GM15510 (cell line): Measurements from ENCODE around the gene BAHD1.
A peak's percentile ranks its signal among the peaks of the same experiment; 100 is the strongest.

ENCODE experiments used
- POLR2A ChIP-seq: IDR thresholded peaks from 3 replicates; pipeline ENCODE4 v1.6.1; 2011; ENCODE audit warnings: borderline replicate concordance; ENCODE audit not compliant: insufficient read length; ENCODE audit errors: extremely low read depth

The BAHD1 gene

DNA sequence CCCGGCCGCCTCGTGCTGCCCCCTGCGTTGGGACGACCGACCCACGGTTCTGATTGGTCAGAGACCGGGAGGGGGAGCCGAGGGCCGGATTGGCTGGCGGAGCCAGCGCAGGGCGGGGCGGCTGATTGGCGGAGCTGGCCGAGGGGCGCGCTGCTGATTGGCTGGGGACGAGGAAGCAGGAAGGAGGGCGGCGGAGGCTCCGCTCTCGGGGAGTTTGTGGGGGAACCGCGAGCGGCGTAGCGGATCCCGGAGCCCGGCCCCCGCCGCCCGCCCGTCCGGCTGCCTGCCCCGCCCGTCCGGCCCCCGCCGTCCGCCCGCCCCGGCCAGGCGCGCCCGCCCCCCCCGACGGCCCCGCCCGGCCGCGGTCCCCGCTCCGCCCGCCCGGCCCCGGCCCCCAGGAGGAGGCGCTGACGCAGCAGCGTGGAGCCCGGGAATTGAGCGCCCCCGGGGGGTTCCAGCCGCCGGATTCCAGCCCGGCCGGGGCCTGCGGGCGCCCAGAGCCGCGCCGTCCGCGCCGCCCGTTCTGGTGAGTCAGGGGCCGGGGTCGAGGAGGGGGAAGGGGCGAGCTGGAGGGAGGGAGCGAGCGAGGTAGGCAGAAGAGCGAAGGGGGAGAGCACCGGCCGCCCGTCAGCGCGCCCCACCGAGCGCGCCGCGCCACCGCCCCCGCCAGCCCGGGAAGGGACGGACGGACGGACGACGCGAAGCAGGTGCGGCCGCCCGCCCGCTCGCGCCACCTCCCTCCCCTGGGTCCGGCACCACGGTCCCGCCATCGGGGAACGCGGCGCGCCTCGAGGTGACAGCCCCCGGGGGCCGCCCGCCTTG is at the start of gene BAHD1:
TSS of gene BAHD1 (plus strand) at position 211 of the 822 bp plus-strand sequence. CDS start 17,512 bp downstream, outside the sequence.
- peak; percentile 53 for TF ChIP-seq POLR2A

DNA sequence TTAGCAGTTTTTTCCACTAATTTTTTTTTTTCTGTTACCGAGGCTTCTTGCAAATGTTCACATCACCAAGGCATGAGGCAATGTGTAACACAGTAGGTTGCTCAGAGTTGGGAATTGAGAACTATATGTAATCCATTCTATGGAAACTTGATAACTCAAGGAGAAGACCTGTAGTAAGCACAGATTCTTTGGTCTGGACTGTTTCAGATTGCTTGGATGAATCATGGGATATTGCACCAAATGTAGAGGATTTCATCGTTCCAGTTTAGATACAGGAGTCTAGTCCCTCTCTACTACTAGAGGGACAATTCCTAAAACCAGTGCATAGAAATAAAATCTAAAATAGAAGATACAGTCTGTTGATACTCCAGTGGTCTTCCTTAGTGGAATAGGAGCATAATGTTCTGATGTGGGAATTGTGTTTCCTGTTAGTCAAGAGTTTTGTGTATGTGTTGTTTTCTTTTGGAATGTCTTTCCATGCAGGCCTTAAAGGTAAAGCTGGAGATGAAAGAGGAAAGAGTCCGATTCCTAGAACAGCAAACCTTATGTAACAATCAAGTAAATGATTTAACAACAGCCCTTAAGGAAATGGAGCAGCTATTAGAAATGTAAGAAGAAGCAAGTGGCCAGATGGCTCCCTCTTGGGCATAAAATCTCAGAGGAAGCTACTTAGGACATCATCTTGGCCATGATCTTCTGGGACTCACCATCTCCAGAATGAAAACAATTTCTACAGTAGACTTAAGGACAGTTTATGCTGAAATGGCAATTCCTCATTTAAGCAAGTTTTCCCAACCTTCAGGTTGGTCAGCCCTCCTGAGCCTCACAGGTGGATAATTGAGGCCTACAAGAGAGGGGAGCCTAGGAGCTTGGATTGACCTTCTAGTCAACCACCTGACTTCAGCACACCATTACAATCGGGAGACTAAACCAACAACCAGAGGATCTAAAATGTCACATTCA is 47.5 kb upstream of the BAHD1 start:
- no peak for TF ChIP-seq POLR2A

DNA sequence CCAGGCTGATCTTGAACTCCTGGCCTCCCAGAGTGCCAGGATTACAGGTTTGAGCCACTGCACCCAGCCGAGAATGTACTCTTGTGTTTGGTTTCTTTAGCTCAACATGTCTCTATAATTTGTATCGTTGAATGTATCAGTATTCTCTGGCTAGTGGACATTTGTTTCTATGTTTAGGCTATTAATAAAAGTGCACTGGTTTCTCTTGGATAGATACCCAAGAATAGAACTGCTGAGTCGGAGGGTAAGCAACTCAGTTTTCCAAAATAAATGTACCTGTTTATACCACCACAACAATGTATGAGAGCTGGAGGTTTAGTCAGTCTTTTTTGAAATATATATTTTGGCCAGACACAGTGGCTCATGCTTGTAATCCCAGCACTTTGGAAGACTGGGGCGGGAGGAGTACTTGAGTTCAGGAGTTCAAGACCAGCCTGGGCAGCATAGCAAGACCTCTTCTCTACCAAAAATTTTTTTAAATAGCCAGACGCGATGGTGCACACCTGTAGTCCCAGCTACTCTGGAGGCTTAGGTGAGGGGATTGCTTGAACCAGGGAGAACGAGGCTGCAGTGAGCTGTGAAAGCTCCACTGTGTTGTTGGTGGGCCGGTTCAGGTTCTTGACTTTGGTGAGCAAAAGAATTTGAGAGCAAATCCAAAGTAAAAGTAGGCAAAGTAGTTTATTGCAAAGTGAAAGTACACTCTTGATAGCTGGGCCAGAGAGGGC is 42.9 kb upstream of the BAHD1 start:
- TF ChIP-seq POLR2A = no peak

DNA sequence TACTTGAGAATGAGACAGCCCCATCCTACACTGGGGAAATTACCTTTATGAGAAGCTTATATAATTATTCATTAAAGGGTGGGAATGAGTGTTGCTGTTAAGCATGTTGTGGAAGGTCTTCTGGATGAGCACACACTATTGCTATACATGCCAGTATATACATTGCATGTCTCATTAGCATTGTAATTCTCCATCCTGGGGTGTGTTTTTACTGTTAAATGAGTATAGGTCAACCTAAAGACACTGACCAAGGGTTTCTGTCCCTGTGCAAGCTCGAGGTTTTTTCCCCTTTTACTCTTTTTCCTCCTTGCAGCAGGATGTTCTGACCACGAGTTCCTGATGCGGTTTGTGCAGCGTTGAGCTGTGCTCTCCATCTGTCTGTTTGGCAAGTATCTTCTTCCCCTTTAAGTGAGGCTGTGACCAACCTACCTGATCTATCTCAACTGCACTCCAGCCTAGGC is 42.3 kb upstream of the BAHD1 start:
- no peak for TF ChIP-seq POLR2A

DNA sequence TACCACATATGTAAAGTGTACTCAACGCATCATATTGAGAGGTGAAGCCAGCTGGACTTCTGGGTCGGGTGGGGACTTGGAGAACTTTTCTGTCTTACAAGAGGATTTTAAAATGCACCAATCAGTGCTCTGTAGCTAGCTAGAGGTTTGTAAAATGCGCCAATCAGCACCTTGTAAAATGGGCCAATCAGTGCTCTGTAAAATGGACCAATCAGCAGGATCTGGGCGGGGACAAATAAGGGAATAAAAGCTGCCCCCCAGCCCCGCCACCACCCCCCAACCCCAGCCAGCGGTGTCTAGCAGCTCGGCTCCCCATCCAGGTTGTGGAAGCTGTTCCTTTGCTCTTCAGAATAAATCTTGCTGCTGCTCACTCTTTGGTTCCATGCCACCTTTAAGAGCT is 41.4 kb upstream of the BAHD1 start:
- no peak for TF ChIP-seq POLR2A

DNA sequence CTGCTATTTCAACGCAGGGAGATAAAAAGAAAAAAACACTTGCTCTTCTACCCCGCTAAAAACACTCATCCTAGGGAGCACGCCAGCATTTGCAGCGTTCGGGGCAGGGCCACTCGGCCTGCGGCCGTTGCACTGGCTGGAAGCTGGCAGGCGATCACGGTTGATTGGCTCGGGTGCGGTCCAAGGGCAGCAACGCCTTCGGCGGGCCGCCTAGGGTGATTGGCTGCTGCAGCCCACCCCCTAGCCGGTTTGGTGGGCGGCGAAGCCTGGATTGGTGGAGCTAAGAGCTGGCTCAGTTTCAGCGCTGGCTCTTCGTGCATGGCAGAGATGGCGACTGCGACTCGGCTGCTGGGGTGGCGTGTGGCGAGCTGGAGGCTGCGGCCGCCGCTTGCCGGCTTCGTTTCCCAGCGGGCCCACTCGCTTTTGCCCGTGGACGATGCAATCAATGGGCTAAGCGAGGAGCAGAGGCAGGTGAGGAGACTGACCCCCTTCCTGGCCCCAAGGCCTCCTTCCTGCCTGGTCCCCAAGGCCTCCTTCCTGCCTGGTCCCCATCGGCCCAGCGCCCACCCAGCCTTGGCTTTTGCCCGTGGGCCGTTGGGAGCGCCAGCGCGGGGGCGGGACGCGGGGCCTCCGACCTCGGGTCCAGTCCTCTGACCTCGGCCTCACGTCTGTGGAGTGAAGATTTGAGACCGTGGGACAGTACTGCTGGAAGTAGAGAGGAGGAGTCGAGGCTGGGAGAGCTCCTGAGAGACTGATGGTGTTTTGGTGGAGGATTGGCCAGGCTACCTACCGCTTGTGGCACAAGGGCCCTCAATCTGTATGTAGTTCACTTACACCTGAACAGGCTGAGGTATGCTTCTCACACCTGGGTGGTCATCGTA is 35.0 kb upstream of the BAHD1 start, which contains the start of gene IVD:
TSS of gene IVD (plus strand) at position 295 of the 881 bp plus-strand sequence. CDS start at position 328, 33 bp downstream.
- TF ChIP-seq POLR2A = peak; percentile 92

DNA sequence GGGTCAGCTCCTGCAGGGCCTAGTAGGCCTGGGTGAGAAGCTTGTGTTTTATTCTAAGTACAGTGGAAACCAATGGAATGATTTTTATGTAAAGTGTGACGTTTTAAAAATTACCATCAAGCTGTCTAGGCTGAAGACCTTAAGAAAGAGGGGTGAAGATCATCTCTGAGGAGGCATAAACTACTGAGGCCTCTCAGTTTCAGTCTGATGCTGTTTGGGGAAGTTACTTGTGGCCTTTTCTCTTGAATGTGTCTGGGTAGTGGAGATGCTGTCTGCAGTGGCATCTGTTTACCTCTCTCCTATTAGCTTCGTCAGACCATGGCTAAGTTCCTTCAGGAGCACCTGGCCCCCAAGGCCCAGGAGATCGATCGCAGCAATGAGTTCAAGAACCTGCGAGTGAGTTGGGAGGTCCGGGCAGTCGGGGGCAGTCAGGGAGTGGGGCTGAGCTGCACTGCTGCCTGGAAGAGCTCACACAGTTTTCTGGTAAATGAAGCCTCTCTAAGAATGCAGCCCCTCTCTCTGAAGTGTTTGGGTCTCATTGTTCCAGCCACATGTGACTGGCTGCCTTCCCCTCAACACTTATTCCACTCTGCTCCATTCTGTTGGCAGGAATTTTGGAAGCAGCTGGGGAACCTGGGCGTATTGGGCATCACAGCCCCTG is 33.3 kb upstream of the BAHD1 start:
- no peak for TF ChIP-seq POLR2A

DNA sequence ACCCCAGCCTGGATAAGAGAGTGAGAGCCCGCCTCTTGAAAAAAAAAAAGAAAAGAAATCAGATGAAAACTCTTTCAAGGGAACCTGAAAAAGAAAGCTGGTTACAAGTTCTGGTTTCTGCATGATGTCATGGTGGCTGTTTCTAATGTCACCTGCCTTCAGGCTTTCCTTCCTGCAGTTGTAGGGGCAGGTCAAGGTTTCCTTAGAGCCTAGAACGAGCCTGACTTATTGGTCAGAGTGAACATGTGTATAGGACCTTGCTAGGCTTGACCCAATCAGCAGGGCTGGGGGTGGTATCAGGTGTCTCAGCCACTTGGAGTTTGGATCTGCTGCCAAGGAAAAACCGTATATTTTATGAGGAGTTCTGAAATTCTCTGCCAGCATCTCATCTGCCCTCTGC is 31.4 kb upstream of the BAHD1 start:
- TF ChIP-seq POLR2A = no peak

DNA sequence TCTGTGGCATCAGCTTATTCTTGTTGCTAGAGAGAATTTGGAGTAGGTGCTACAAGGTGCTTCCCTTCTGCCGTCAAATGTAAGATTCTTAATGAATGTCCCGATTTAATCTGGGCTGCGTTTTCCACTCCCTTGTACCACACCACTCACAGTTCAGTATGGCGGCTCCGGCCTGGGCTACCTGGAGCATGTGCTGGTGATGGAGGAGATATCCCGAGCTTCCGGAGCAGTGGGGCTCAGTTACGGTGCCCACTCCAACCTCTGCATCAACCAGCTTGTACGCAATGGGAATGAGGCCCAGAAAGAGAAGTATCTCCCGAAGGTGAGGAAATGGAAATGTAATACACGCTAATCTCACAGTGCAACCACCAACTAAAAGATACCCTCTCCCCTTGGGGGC is 30.3 kb upstream of the BAHD1 start:
- no peak for TF ChIP-seq POLR2A

DNA sequence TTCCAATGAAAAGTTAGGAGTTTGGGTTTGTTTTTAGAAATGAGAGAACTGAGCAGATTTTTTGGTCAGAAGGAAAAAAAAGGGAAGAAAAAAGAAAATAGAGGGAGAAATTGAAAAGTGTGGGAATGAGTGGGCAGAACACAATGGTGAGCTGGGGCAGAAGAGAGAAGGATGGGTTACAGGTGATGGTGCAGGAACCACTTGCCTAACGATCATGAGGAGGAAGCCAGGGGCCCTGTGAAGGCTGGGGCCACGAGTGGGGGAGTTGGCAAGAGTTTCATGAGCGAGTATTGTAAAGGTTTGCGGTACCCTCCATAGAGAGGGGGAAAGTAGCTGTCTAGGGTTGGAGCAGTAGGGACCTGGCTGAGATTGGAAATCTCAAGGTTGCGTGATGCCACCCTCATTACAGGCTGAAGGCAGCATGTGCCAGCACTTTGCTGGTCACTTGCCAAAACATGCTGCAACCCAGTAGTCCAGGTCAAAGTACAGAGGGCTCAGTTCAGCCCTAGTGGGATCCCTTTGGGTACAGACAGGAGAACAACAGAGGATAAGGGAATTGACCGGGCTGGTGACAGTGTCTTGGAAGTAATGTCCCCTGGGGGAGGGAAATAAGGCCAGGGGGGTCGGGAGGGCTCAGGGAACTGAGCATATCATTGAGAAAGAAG is 28.5 kb upstream of the BAHD1 start:
- no peak for TF ChIP-seq POLR2A

DNA sequence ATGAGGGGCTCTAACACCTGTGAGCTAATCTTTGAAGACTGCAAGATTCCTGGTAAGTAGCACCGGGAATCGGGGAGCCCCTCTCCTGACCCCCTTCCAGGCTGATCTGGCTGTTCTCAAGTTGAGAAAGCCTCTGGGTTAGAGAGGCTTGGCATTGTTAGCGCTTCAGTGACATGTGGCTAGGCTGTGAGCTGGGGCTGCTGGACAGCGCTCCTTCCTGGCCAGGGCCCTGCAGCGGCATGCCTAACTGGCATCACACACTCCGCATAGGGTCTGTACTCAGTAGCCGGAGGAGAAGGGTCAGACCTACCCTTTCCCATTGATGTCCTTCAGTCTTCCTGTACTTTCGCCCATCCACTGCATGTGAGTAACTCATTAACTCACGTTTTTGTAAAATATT is 27.7 kb upstream of the BAHD1 start:
- no peak for TF ChIP-seq POLR2A

DNA sequence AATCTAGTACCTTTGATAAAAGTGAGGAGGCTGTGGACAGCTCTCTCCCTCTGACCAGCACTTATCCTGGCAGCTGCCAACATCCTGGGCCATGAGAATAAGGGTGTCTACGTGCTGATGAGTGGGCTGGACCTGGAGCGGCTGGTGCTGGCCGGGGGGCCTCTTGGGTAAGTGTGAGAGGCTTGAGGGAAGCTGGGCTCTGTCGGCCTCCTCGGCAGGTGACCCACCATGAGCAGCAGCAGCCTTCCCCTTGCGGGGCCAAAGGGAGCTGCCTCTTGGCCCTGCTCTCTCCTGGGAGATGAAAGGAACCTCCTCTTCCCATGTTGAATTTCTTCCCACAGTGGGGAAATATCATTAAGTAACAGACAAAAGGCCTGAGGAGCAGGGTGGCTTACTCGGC is 25.9 kb upstream of the BAHD1 start:
- no peak for TF ChIP-seq POLR2A

DNA sequence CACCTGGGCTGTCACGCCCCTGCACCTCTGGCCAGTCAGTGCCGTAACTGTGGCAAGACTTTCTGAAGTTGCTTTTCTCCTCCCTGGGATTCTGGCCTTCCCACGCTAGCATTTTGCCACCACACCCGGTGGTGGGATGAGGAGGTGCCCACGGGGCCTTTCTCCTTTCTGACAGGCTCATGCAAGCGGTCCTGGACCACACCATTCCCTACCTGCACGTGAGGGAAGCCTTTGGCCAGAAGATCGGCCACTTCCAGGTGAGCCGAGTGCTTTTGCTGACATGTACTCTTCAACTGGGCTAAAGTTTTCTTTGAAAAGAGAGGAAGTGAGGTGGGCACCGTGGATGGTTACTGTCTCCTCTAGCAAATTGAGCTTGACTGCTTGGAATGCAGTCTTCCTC is 25.5 kb upstream of the BAHD1 start:
- TF ChIP-seq POLR2A = no peak
